Measurements from ENCODE around the gene SSBP3.

DNA sequence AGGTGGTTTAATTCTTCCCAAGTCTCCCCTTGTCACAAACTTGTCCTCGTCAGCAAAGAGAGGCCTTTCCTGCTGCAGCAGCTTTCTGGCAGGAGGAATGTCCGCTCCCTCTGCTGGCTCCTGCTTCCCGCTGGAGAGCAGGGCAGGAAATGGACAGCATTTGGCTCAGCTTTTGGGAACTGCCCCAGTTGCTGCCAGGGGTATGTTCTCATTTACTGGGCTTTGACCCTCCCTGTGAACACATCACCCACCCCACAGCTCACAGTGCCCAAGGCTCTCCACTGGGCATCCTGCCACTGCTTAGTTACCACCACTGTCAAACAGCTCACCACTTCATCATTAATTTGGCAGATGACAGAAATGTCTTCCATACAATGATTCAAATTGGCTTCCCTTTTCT is 130.8 kb downstream of the SSBP3 start:
- TF ChIP-seq SP1 (IDR thresholded peaks at IDR 0.05) (no peak), TARDBP (IDR thresholded peaks at IDR 0.05) (no peak), FOXA1 (IDR thresholded peaks at IDR 0.05) (no peak), ELF4 (IDR thresholded peaks at IDR 0.05) (no peak)

Data from HEK293T (cell line).